OCI-LY1 (cell line): ENCODE data around the gene SORBS2.

Experiments used
- H2AFZ ChIP-seq: fragments of 200-600 bp; sonication (generic), shearing (Covaris generic); 2 replicates; pipeline ENCODE4 v1.6.0; 2014; ENCODE audit warnings: antibody characterized with exemption, mild to moderate bottlenecking, low read length
- H3F3A ChIP-seq: fragments of 200-600 bp; sonication (generic), shearing (Covaris generic); 2 replicates; pipeline ENCODE4 v1.6.0; 2014; ENCODE audit warnings: mild to moderate bottlenecking, antibody characterized with exemption, low read length, moderate library complexity; ENCODE audit not compliant: insufficient read depth
- H3K27ac ChIP-seq: fragments of 200-600 bp; sonication (generic); 2 replicates; pipeline ENCODE4 v1.5.1; 2014; ENCODE audit warnings: low read length, mixed run types, mild to moderate bottlenecking, low read depth; ENCODE audit not compliant: poor library complexity, severe bottlenecking
- H3K27me3 ChIP-seq: fragments of 200-600 bp; sonication (generic); 2 replicates; pipeline ENCODE4 v1.6.0; 2014; ENCODE audit warnings: antibody characterized with exemption, mild to moderate bottlenecking, low read length, moderate library complexity; ENCODE audit not compliant: insufficient read depth
- H3K36me3 ChIP-seq: fragments of 200-600 bp; sonication (generic); 2 replicates; pipeline ENCODE4 v1.6.1; 2014; ENCODE audit warnings: mild to moderate bottlenecking, antibody characterized with exemption, low read length, moderate library complexity, mixed read lengths; ENCODE audit not compliant: insufficient read depth
- H3K4me1 ChIP-seq: fragments of 200-600 bp; sonication (generic); 2 replicates; pipeline ENCODE4 v1.5.1; 2014; ENCODE audit warnings: mild to moderate bottlenecking, low read length, moderate library complexity; ENCODE audit not compliant: insufficient read depth, severe bottlenecking
- H3K4me2 ChIP-seq: fragments of 200-600 bp; sonication (generic), shearing (Covaris generic); 2 replicates; pipeline ENCODE4 v1.6.1; 2014; ENCODE audit warnings: low read length
- H3K4me3 ChIP-seq: fragments of 200-600 bp; sonication (generic); 2 replicates; pipeline ENCODE4 v1.5.1; 2014; ENCODE audit warnings: low read length, low read depth, mild to moderate bottlenecking, mixed read lengths; ENCODE audit not compliant: poor library complexity, severe bottlenecking
- H3K79me2 ChIP-seq: fragments of 200-600 bp; shearing (Covaris generic); 2 replicates; pipeline ENCODE4 v1.6.1; 2016; ENCODE audit warnings: mixed run types, low read length, mixed read lengths; ENCODE audit not compliant: insufficient read depth
- H3K9ac ChIP-seq: fragments of 200-600 bp; sonication (generic), shearing (Covaris generic); 2 replicates; pipeline ENCODE4 v1.6.1; 2014; ENCODE audit warnings: mild to moderate bottlenecking, low read length, mixed read lengths
- H3K9me2 ChIP-seq: fragments of 200-600 bp; sonication (generic), shearing (Covaris generic); 2 replicates; pipeline ENCODE4 v1.6.1; 2014; ENCODE audit warnings: low read depth, mild to moderate bottlenecking, low read length, mixed read lengths
- H3K9me3 ChIP-seq: fragments of 200-600 bp; shearing (Covaris generic); 2 replicates; pipeline ENCODE4 v1.6.1; 2014; ENCODE audit warnings: low read length, mixed read lengths
- H4K20me1 ChIP-seq: fragments of 200-600 bp; sonication (generic), shearing (Covaris generic); 2 replicates; pipeline ENCODE4 v1.6.0; 2016; ENCODE audit warnings: mild to moderate bottlenecking, low read length; ENCODE audit not compliant: insufficient read depth
- CTCF ChIP-seq: fragments of 200-600 bp; sonication (generic), shearing (Covaris generic); IDR thresholded peaks from 2 replicates; pipeline ENCODE4 v1.5.1; 2017; ENCODE audit warnings: mild to moderate bottlenecking, antibody characterized with exemption, low read length, moderate library complexity, mixed read lengths
- EZH2 ChIP-seq: fragments of 200-600 bp; sonication (generic), shearing (Covaris generic); IDR thresholded peaks from 2 replicates; pipeline ENCODE4 v1.8.0; 2017; ENCODE audit warnings: borderline replicate concordance, mixed run types, mild to moderate bottlenecking, antibody characterized with exemption, low read length, moderate library complexity, mixed read lengths

The SORBS2 gene

GRCh38 chr4:185838104-185838452, 26.1 kb upstream of the SORBS2 start:
- Histone ChIP-seq H3F3A (no peaks in the 10 kb centered on the region), H3K9me2 (no peaks in the 10 kb centered on the region), H4K20me1 (no peaks in the 10 kb centered on the region), H3K79me2 (no peaks in the 10 kb centered on the region), H3K4me2 (no peak overlapping the region), H3K27me3 (no peaks in the 10 kb centered on the region), H3K9me3 (no peaks in the 10 kb centered on the region), H3K4me3 (no peak overlapping the region), H3K9ac (no peak overlapping the region), H3K4me1 (peaks cover 18% of the 10 kb centered on the region), H2AFZ (peak overlapping the region; percentile 38; the same call in 1 of the 2 replicates), H3K36me3 (no peaks in the 10 kb centered on the region), H3K27ac (no peak overlapping the region)
- TF ChIP-seq CTCF = no peak
- no peak for TF ChIP-seq EZH2

GRCh38 chr4:185837415-185838103, 25.6 kb upstream of the SORBS2 start:
- Histone ChIP-seq H3K27me3 (no peaks in the 10 kb centered on the region), H3K4me3 (no peak overlapping the region), H3K9ac (no peak overlapping the region), H3K4me1 (peaks cover 18% of the 10 kb centered on the region), H2AFZ (0 out of 2 replicates have a peak overlapping the region, but pooled peaks have one; percentile 38), H4K20me1 (no peaks in the 10 kb centered on the region), H3F3A (no peaks in the 10 kb centered on the region), H3K36me3 (no peaks in the 10 kb centered on the region), H3K4me2 (no peak overlapping the region), H3K79me2 (no peaks in the 10 kb centered on the region), H3K9me2 (no peaks in the 10 kb centered on the region), H3K27ac (no peak overlapping the region), H3K9me3 (no peaks in the 10 kb centered on the region)
- TF ChIP-seq CTCF (no peak), EZH2 (no peak)

GRCh38 chr4:185836241-185837084, 24.5 kb upstream of the SORBS2 start:
- no peaks in the 10 kb centered on the region for H3K36me3 ChIP-seq
- no peaks in the 10 kb centered on the region for H3K79me2 ChIP-seq
- peaks cover 18% of the 10 kb centered on the region for H3K4me1 ChIP-seq
- H3K9me3 ChIP-seq = no peaks in the 10 kb centered on the region
- H3F3A ChIP-seq = no peaks in the 10 kb centered on the region
- H3K4me2 ChIP-seq = peak overlapping the region; percentile 32; the same call in 1 of the 2 replicates
- no peak overlapping the region for H3K4me3 ChIP-seq
- no peak overlapping the region for H3K9ac ChIP-seq
- no peaks in the 10 kb centered on the region for H4K20me1 ChIP-seq
- 0 out of 2 replicates have a peak, but pooled peaks cover 2% of the 10 kb centered on the region for H3K27me3 ChIP-seq
- H3K27ac ChIP-seq = no peak overlapping the region
- no peak overlapping the region for H2AFZ ChIP-seq
- H3K9me2 ChIP-seq = no peaks in the 10 kb centered on the region
- TF ChIP-seq EZH2 = no peak
- TF ChIP-seq CTCF = no peak
